Endothelial cell of umbilical vein (primary cell): ENCODE data around the gene COL7A1. TPM values are rescaled to one million over a fixed set of nuclear protein-coding genes. Genes with fewer than 3 reads are reported as not detected.

ENCODE experiments used
- BruUV-seq: library from RNA; stranded (reverse); fragments of 400-500 nt; replicated peaks from 2 replicates; lab custom pipeline; 2021; lab: Mats Ljungman, UMichigan
- CTCF ChIA-PET: fragments of 300-600, 350-600 bp; sonication (Branson Sonifier 250); formaldehyde crosslinking; loops from one replicate; lab custom pipeline; 2021; ENCODE audit warnings: antibody characterized with exemption, inconsistent platforms; lab: Charles Lee
- POLR2A ChIA-PET: fragments of 300-600, 350-600 bp; sonication (Branson Sonifier 250); formaldehyde crosslinking; loops from one replicate; lab custom pipeline; 2021; ENCODE audit warnings: antibody characterized with exemption, inconsistent platforms; lab: Charles Lee
- DNase-seq: peaks from one replicate; pipeline ENCODE4 v3.0.0-alpha.2; 2011; ENCODE audit warnings: low read depth, low spot score
- FAIRE-seq: peaks from 2 replicates; lab custom pipeline; 2011; peaks lifted over from hg19 to GRCh38; lab: Jason Lieb, UNC
- H2AFZ ChIP-seq: 2 replicates; pipeline ENCODE4 v1.6.0; 2012; ENCODE audit warnings: low read depth, low read length, control low read depth, inconsistent platforms
- H3K27ac ChIP-seq: 2 replicates; pipeline ENCODE4 v1.5.1; 2011; ENCODE audit warnings: low read depth, mild to moderate bottlenecking, control low read depth, low read length, moderate library complexity; ENCODE audit not compliant: insufficient read depth
- H3K27me3 ChIP-seq, 2 experiments: 2 replicates each; pipeline versions ENCODE4 v1.6.0 to v1.6.1; 2011; ENCODE audit warnings: low read length in 2 of 2, mixed read lengths in 1 of 2; ENCODE audit not compliant: control insufficient read depth in 2 of 2, insufficient read depth in 2 of 2
- H3K36me3 ChIP-seq, 2 experiments: 2 replicates in 1 of 2; 3 replicates in 1 of 2; pipeline ENCODE4 v1.5.1; 2011; ENCODE audit warnings: low read length in 2 of 2, mild to moderate bottlenecking in 1 of 2, moderate library complexity in 1 of 2; ENCODE audit not compliant: control insufficient read depth in 2 of 2, insufficient read depth in 2 of 2; ENCODE audit errors: extremely low read depth in 1 of 2
- H3K4me1 ChIP-seq: 3 replicates; pipeline ENCODE4 v1.5.1; 2011; ENCODE audit warnings: mild to moderate bottlenecking, low read length; ENCODE audit not compliant: control insufficient read depth, insufficient read depth; ENCODE audit errors: extremely low read depth
- H3K4me2 ChIP-seq: 2 replicates; pipeline ENCODE4 v1.6.1; 2011; ENCODE audit warnings: low read length, control low read depth, mixed read lengths; ENCODE audit not compliant: insufficient read depth
- H3K4me3 ChIP-seq, 3 experiments: fragments of 200-600 bp in 1 of 3; sonication (generic), shearing (Covaris generic) in 1 of 3; replicated peaks in 1 of 3; 2 replicates each; pipeline ENCODE4 v1.5.1; 2011 to 2016; ENCODE audit warnings: control low read depth in 3 of 3, low read length in 3 of 3, mild to moderate bottlenecking in 2 of 3, inconsistent platforms in 1 of 3, low read depth in 1 of 3, moderate library complexity in 1 of 3; ENCODE audit not compliant: insufficient read depth in 1 of 3
- H3K79me2 ChIP-seq: 2 replicates; pipeline ENCODE4 v1.6.0; 2012; ENCODE audit warnings: low read length, inconsistent platforms; ENCODE audit not compliant: control insufficient read depth, insufficient read depth
- H3K9ac ChIP-seq: replicated peaks from 2 replicates; pipeline ENCODE3; 2011; ENCODE audit warnings: low read length, control low read depth; ENCODE audit not compliant: insufficient read depth; ENCODE audit errors: extremely low read depth
- H3K9me1 ChIP-seq: replicated peaks from 3 replicates; pipeline ENCODE4 v1.6.0; 2011; ENCODE audit warnings: mild to moderate bottlenecking, low read length; ENCODE audit not compliant: control insufficient read depth, insufficient read depth; ENCODE audit errors: extremely low read depth
- H3K9me3 ChIP-seq: replicated peaks from 2 replicates; pipeline ENCODE4 v1.5.1; 2012; ENCODE audit warnings: low read length, inconsistent platforms; ENCODE audit not compliant: control insufficient read depth, insufficient read depth
- H4K20me1 ChIP-seq: replicated peaks from 2 replicates; pipeline ENCODE3; 2011; ENCODE audit warnings: mild to moderate bottlenecking, low read length; ENCODE audit not compliant: control insufficient read depth, insufficient read depth; ENCODE audit errors: extremely low read depth
- EZH2 ChIP-seq: IDR thresholded peaks from 2 replicates; pipeline ENCODE4 v1.6.1; 2012; ENCODE audit warnings: borderline replicate concordance, low read depth, mild to moderate bottlenecking, moderate library complexity, low read length, inconsistent platforms; ENCODE audit not compliant: severe bottlenecking
- FOS ChIP-seq: IDR thresholded peaks from 2 replicates; pipeline ENCODE4 v1.6.1; 2011; ENCODE audit warnings: mild to moderate bottlenecking, low read length, moderate library complexity, borderline replicate concordance; ENCODE audit not compliant: insufficient read depth
- GATA2 ChIP-seq: IDR thresholded peaks from 2 replicates; pipeline ENCODE4 v1.7.0; 2011; ENCODE audit warnings: low read depth, mild to moderate bottlenecking, moderate library complexity, mixed read lengths, low read length; ENCODE audit not compliant: insufficient read length, insufficient read depth
- MAX ChIP-seq: IDR thresholded peaks from 2 replicates; pipeline ENCODE4 v1.6.1; 2011; ENCODE audit not compliant: insufficient read depth, insufficient read length
- MYC ChIP-seq: IDR thresholded peaks from one replicate; pipeline ENCODE4 v1.6.1; 2011; ENCODE audit warnings: mild to moderate bottlenecking, low read depth, low read length
- POLR2AphosphoS5 ChIP-seq: IDR thresholded peaks from 2 replicates; pipeline ENCODE4 v1.6.1; 2012; ENCODE audit warnings: low read depth, mild to moderate bottlenecking, control low read depth, low read length, moderate library complexity; ENCODE audit not compliant: insufficient read depth
- dilution Hi-C: fragments of 300-500 bp; cut with MboI; formaldehyde crosslinking; loops from one replicate; pipeline ENCODE4 v1.15.0; 2019; ENCODE audit warnings: low sequenced_read_pairs; ENCODE audit not compliant: extremely low pct_ligation_motif_present
- intact Hi-C: fragments of 100-400 bp; cut with micrococcal nuclease; formaldehyde crosslinking; loops from one replicate; pipeline ENCODE4 v1.10.0; 2022
- polyA plus RNA-seq, 4 experiments: library from polyadenylated mRNA; depleted of rRNA in 3 of 4; stranded (reverse) in 3 of 4; unstranded in 1 of 4; fragments of >200 nt; gene quantifications; 2 replicates each; pipeline versions ENCODE4 v1.2.1 to v1.2.3, GENCODE V29; 2011 to 2012; ENCODE audit warnings: missing spikeins in 1 of 4
- total RNA-seq: library from RNA; stranded (reverse); gene quantifications from 2 replicates; pipeline ENCODE4 v1.2.3, GENCODE V29; 2021

Gene COL7A1
- total and polyA plus RNA-seq, 2 donors (not counting 3 experiments of a cell fraction or from before 2014, with no cell fraction given) = 0.55 to 1.9 TPM

- no peaks in the 10 kb centered on the region for H3K79me2 ChIP-seq
- H4K20me1 ChIP-seq = no peaks in the 10 kb centered on the region
- peaks cover 4% of the 10 kb centered on the region for H3K9me3 ChIP-seq
- no peak within 1 kb of the TSS for H2AFZ ChIP-seq
- DNase-seq (no peak), FAIRE-seq (no peak)
- no peaks in the 10 kb centered on the region for H3K4me1 ChIP-seq
- intact Hi-C loops = no loop called here
- CTCF ChIA-PET = no interaction called here
- no peak within 1 kb of the TSS for H3K4me2 ChIP-seq
- peaks cover 0 to 5% of the 10 kb centered on the region in 2 experiments for H3K36me3 ChIP-seq
- H3K27ac ChIP-seq = no peak within 1 kb of the TSS
- H3K9me1 ChIP-seq = no peaks in the 10 kb centered on the region
- no peak within 1 kb of the TSS for H3K9ac ChIP-seq
- no peak within 1 kb of the TSS for H3K4me3 ChIP-seq
- no TSS peak for BruUV-seq
- H3K27me3 ChIP-seq = no peaks in the 10 kb centered on the region
- TF ChIP-seq MYC = no peak
- TF ChIP-seq EZH2 = no peak
- no peak for TF ChIP-seq GATA2
- TF ChIP-seq MAX = no peak
- dilution Hi-C loops = no loop called here
- POLR2A ChIA-PET = no interaction called here
These were observed 26.3 kb upstream of the COL7A1 start, which contains the start of gene TMEM89 for GRCh38 chr3:48621461-48621869. Gene TMEM89 (minus strand): TSS chr3:48621769. CDS start chr3:48621756, 13 bp downstream.

- Histone ChIP-seq H3K27ac (no peak overlapping the region), H3K4me3 (no peak overlapping the region), H3K36me3 (no peaks in the 10 kb centered on the region), H3K4me1 (no peaks in the 10 kb centered on the region), H3K9me3 (peaks cover 4% of the 10 kb centered on the region), H3K9me1 (no peaks in the 10 kb centered on the region), H3K9ac (no peak overlapping the region), H4K20me1 (no peaks in the 10 kb centered on the region), H2AFZ (no peak overlapping the region), H3K79me2 (no peaks in the 10 kb centered on the region), H3K4me2 (no peak overlapping the region), H3K27me3 (no peaks in the 10 kb centered on the region)
- dilution Hi-C loops (no loop called here), intact Hi-C loops (no loop called here)
- no TSS peak for BruUV-seq
- ChIA-PET POLR2A (no interaction called here), CTCF (no interaction called here)
- no peak for DNase-seq
- TF ChIP-seq GATA2 (no peak), FOS (no peak), POLR2AphosphoS5 (no peak), MYC (no peak)
- no peak for FAIRE-seq
These were observed 24.7 kb upstream of the COL7A1 start for GRCh38 chr3:48619541-48620524.
